NB4 (cell line): Measurements from ENCODE around the gene CDC20.

ENCODE experiments used
- TF ChIP-seq, protein P1 (sequence below): IDR thresholded peaks from one replicate; pipeline ENCODE4 v1.5.1; 2012; ENCODE audit warnings: low read depth, low read length
- TF ChIP-seq, protein P2 (sequence below): IDR thresholded peaks from 2 replicates; pipeline ENCODE4 v1.6.1; 2011; ENCODE audit warnings: low read depth, low read length

DNA sequence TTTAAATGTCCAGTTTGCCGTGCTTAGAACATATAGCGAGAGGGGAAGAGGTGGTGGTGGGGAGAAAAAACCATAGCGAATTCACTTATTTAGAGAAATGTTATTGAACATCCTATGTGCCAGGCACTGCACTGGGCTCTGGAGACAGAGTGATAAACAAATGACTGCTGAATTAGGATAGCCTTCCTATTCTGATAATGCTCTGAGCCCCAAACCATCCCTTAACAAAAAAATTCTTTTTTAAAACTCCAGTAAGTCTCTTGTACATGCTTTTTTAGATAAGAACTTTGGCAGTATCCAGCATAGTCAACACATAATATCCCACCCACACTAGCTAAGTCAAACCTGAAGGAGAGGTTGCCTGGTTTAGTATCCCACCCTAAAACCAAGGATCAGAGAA, 39.4 kb downstream of the CDC20 start:
- TF ChIP-seq, protein P1, sequence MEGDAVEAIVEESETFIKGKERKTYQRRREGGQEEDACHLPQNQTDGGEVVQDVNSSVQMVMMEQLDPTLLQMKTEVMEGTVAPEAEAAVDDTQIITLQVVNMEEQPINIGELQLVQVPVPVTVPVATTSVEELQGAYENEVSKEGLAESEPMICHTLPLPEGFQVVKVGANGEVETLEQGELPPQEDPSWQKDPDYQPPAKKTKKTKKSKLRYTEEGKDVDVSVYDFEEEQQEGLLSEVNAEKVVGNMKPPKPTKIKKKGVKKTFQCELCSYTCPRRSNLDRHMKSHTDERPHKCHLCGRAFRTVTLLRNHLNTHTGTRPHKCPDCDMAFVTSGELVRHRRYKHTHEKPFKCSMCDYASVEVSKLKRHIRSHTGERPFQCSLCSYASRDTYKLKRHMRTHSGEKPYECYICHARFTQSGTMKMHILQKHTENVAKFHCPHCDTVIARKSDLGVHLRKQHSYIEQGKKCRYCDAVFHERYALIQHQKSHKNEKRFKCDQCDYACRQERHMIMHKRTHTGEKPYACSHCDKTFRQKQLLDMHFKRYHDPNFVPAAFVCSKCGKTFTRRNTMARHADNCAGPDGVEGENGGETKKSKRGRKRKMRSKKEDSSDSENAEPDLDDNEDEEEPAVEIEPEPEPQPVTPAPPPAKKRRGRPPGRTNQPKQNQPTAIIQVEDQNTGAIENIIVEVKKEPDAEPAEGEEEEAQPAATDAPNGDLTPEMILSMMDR: no peak
- TF ChIP-seq, protein P2, sequence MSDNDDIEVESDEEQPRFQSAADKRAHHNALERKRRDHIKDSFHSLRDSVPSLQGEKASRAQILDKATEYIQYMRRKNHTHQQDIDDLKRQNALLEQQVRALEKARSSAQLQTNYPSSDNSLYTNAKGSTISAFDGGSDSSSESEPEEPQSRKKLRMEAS: no peak
